Hepatocyte (in vitro differentiated cells): Measurements from ENCODE around the gene GCC1.

Experiments used
- EZH2phosphoT487 ChIP-seq: fragments of 200-600 bp; sonication (generic); IDR thresholded peaks from one replicate; pipeline ENCODE4 v1.6.1; 2018; ENCODE audit warnings: antibody characterized with exemption, mild to moderate bottlenecking, low read depth, moderate library complexity; ENCODE audit not compliant: unreplicated experiment, severe bottlenecking
- TF ChIP-seq, protein P1 (sequence below): fragments of 200-600 bp; sonication (generic); IDR thresholded peaks from 2 replicates; pipeline ENCODE4 v1.5.1; 2016; ENCODE audit warnings: antibody characterized with exemption, mild to moderate bottlenecking; ENCODE audit not compliant: poor library complexity

GRCh38 chr7:127625331-127625730, 39.9 kb upstream of the GCC1 start:
- TF ChIP-seq EZH2phosphoT487: no peak
- TF ChIP-seq, protein P1, sequence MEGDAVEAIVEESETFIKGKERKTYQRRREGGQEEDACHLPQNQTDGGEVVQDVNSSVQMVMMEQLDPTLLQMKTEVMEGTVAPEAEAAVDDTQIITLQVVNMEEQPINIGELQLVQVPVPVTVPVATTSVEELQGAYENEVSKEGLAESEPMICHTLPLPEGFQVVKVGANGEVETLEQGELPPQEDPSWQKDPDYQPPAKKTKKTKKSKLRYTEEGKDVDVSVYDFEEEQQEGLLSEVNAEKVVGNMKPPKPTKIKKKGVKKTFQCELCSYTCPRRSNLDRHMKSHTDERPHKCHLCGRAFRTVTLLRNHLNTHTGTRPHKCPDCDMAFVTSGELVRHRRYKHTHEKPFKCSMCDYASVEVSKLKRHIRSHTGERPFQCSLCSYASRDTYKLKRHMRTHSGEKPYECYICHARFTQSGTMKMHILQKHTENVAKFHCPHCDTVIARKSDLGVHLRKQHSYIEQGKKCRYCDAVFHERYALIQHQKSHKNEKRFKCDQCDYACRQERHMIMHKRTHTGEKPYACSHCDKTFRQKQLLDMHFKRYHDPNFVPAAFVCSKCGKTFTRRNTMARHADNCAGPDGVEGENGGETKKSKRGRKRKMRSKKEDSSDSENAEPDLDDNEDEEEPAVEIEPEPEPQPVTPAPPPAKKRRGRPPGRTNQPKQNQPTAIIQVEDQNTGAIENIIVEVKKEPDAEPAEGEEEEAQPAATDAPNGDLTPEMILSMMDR: no peak
